Measurements from ENCODE around the gene THBS1. TPM values are rescaled to one million over a fixed set of nuclear protein-coding genes. Genes with fewer than 3 reads are reported as not detected.

Gene THBS1
- total and polyA plus RNA-seq, 2 experiments from 2014 or later: 82.9 to 220 TPM

GRCh38 chr15:39553947-39554693 is 26.8 kb upstream of the THBS1 start:
- Histone ChIP-seq H3K4me2 (no peak overlapping the region), H3K79me2 (no peaks in the 10 kb centered on the region), H4K20me1 (ENCODE audit: insufficient read depth, poor library complexity, severe bottlenecking) (no peaks in the 10 kb centered on the region), H2AFZ (no peak overlapping the region), H3K36me3 (replicated peaks; ENCODE audit: insufficient read depth, low read depth) (no peaks in the 10 kb centered on the region), H3K27me3 (no peaks in the 10 kb centered on the region), H3K9me3 (ENCODE audit: low read depth) (no peaks in the 10 kb centered on the region), H3K9me2 (replicated peaks; ENCODE audit: insufficient read depth) (no peaks in the 10 kb centered on the region), H3K27ac (peak overlapping the region; percentile 41), H3K4me1 (ENCODE audit: insufficient read depth) (peaks cover 8% of the 10 kb centered on the region), H3K4me3 (no peak overlapping the region)
- TF ChIP-seq EZH2 (IDR thresholded peaks at IDR 0.05; ENCODE audit: borderline replicate concordance): no peak
- no peak for TF ChIP-seq EZH2phosphoT487 (IDR thresholded peaks at IDR 0.05; ENCODE audit: low read depth, severe bottlenecking, unreplicated experiment)
- no peak for TF ChIP-seq CTCF (IDR thresholded peaks at IDR 0.05; ENCODE audit: poor library complexity)
- no peak for DNase-seq (ENCODE audit: low spot score)
- WGBS (ENCODE audit: low lambda C conversion rate, missing lambda C conversion rate): 55% methylated on average over 2 of the region's 2 CpGs

DNA sequence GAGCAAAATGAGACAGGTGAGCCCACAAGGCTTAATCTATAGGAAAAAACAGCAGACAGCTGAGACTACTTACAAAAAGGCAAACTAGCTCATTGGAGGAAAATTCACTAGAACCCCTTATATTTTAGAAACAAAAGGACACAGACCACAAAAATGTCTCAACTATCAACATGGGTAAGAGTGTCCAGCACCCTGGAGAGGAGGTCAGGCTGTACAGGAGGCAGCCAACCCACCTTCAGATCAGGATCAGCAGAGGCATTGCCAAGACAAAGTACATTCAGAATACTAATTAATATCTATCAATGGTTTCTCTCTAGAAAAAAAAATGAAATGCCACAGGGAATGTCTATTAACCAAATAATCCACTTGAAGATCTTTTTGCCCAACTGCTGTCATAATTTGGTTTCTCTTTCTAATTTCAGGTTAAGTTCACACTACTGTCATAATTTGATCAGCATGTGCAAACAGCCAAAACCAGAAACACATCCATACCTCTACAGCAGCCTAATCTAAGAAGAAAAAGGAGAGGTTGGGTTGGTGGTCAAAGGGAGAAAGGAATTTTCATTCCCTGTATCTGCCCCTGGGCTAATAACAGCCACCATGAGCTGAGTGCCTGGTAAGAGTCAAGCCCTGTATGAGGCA is 26.0 kb upstream of the THBS1 start:
- no peaks in the 10 kb centered on the region for H3K79me2 ChIP-seq
- no peak overlapping the region for H2AFZ ChIP-seq
- DNase-seq (ENCODE audit: low spot score): no peak
- TF ChIP-seq CTCF (IDR thresholded peaks at IDR 0.05; ENCODE audit: poor library complexity) (no peak), EZH2phosphoT487 (IDR thresholded peaks at IDR 0.05; ENCODE audit: low read depth, severe bottlenecking, unreplicated experiment) (no peak), EZH2 (IDR thresholded peaks at IDR 0.05; ENCODE audit: borderline replicate concordance) (no peak)
- H3K36me3 ChIP-seq (replicated peaks; ENCODE audit: insufficient read depth, low read depth): no peaks in the 10 kb centered on the region
- H3K4me2 ChIP-seq: no peak overlapping the region
- H3K4me3 ChIP-seq: no peak overlapping the region
- no peaks in the 10 kb centered on the region for H3K27me3 ChIP-seq
- no peaks in the 10 kb centered on the region for H4K20me1 ChIP-seq (ENCODE audit: insufficient read depth, poor library complexity, severe bottlenecking)
- H3K27ac ChIP-seq: no peak overlapping the region
- no peaks in the 10 kb centered on the region for H3K9me2 ChIP-seq (replicated peaks; ENCODE audit: insufficient read depth)
- H3K9me3 ChIP-seq (ENCODE audit: low read depth): no peaks in the 10 kb centered on the region
- H3K4me1 ChIP-seq (ENCODE audit: insufficient read depth): peaks cover 8% of the 10 kb centered on the region

DNA sequence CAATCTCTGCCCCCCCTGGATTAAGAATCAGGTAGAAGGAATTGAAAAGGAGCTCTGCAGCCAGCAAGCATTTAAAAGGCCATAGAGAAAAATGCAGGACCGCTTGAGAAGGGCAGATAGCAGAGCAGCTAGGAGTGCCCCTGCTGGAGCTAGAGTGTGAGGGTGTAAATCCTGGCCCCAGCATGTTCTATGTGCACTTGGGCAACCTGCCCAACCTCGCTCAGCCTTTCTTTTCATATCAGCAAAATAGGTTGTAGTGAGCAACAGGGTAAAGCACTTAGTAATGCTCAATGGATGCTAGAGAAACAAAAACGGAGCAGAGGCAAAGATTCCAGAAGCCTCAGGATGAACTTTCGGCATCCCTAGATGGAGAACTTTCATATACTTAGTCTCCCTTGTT is 25.0 kb upstream of the THBS1 start:
- Histone ChIP-seq H4K20me1 (ENCODE audit: insufficient read depth, poor library complexity, severe bottlenecking) (no peaks in the 10 kb centered on the region), H3K27ac (peak overlapping the region; percentile 27), H2AFZ (no peak overlapping the region), H3K4me2 (no peak overlapping the region), H3K27me3 (no peaks in the 10 kb centered on the region), H3K4me3 (no peak overlapping the region), H3K4me1 (ENCODE audit: insufficient read depth) (peaks cover 8% of the 10 kb centered on the region), H3K9me3 (ENCODE audit: low read depth) (no peaks in the 10 kb centered on the region), H3K36me3 (replicated peaks; ENCODE audit: insufficient read depth, low read depth) (no peaks in the 10 kb centered on the region), H3K79me2 (no peaks in the 10 kb centered on the region), H3K9me2 (replicated peaks; ENCODE audit: insufficient read depth) (no peaks in the 10 kb centered on the region)
- no peak for TF ChIP-seq CTCF (IDR thresholded peaks at IDR 0.05; ENCODE audit: poor library complexity)
- TF ChIP-seq EZH2phosphoT487 (IDR thresholded peaks at IDR 0.05; ENCODE audit: low read depth, severe bottlenecking, unreplicated experiment): no peak
- no peak for TF ChIP-seq EZH2 (IDR thresholded peaks at IDR 0.05; ENCODE audit: borderline replicate concordance)
- DNase-seq (ENCODE audit: low spot score): no peak
- 80% methylated on average over 4 of the region's 4 CpGs for WGBS (ENCODE audit: low lambda C conversion rate, missing lambda C conversion rate)
